A549 (cell line): ENCODE results near the gene ANKRD10. TPM values are rescaled to one million over a fixed set of nuclear protein-coding genes. Genes with fewer than 3 reads are reported as not detected.

Experiments used
- ATAC-seq, 2 experiments: fragments of 200-7000 bp in 1 of 2; fragments of >200 bp in 1 of 2; cut with Nextera tagmentation in 1 of 2; cut with Tn5 transposase in 1 of 2; 3 replicates each; pipeline versions ENCODE4 v1.8.0 to v1.9.1; 2018 to 2020; ENCODE audit warnings: mild to moderate bottlenecking in 1 of 2, moderate library complexity in 1 of 2
- CTCF ChIA-PET: fragments of 300-600 bp; sonication (Branson Sonifier 250); formaldehyde crosslinking; extraction: SDS; loops from one replicate; lab custom pipeline; 2021; ENCODE audit warnings: antibody characterized with exemption, inconsistent platforms; lab: Yijun Ruan, JAX
- POLR2A ChIA-PET: fragments of 350-600 bp; formaldehyde crosslinking; extraction: SDS; loops from one replicate; lab custom pipeline; 2021; ENCODE audit warnings: antibody characterized with exemption, inconsistent platforms; lab: Yijun Ruan, JAX
- DNase-seq, 2 experiments: peaks; one replicate each; pipeline versions ENCODE4 v3.0.0 to v3.0.0-alpha.2; 2011 to 2016; ENCODE audit warnings: low read depth in 1 of 2, low spot score in 1 of 2
- FAIRE-seq: peaks from 2 replicates; lab custom pipeline; 2011; peaks lifted over from hg19 to GRCh38; lab: Jason Lieb, UNC
- H3K27ac ChIP-seq, 2 experiments: fragments of >200 bp; sonication (Bioruptor Twin); formaldehyde crosslinking; 3 replicates each; pipeline ENCODE4 v1.5.1; 2016 to 2017
- H3K4me1 ChIP-seq: fragments of >200 bp; sonication (Bioruptor Twin); formaldehyde crosslinking; 3 replicates; pipeline ENCODE4 v1.6.1; 2016
- H3K4me2 ChIP-seq: fragments of >200 bp; sonication (Bioruptor Twin); formaldehyde crosslinking; 3 replicates; pipeline ENCODE4 v1.6.1; 2016
- H3K4me3 ChIP-seq: fragments of >200 bp; sonication (Bioruptor Twin); formaldehyde crosslinking; 3 replicates; pipeline ENCODE4 v1.5.1; 2016
- H3K9me3 ChIP-seq: fragments of >200 bp; sonication (Bioruptor Twin); formaldehyde crosslinking; 3 replicates; pipeline ENCODE4 v1.6.1; 2016
- BHLHE40 ChIP-seq: IDR thresholded peaks from 2 replicates; pipeline ENCODE4 v1.6.1; 2012; ENCODE audit warnings: low read depth, low read length, inconsistent platforms
- CBX2 ChIP-seq: fragments of 200-600 bp; sonication (generic); IDR thresholded peaks from 2 replicates; pipeline ENCODE4 v1.6.1; 2016; ENCODE audit warnings: low read depth, mild to moderate bottlenecking, borderline replicate concordance
- CBX8 ChIP-seq: fragments of 200-600 bp; sonication (generic); IDR thresholded peaks from 2 replicates; pipeline ENCODE4 v1.6.1; 2016
- CEBPB ChIP-seq, 2 experiments: fragments of >200 bp in 1 of 2; sonication (Bioruptor Twin) in 1 of 2; formaldehyde crosslinking in 1 of 2; IDR thresholded peaks; 2 replicates each; pipeline ENCODE4 v1.6.1; 2012 to 2016
- CHD4 ChIP-seq: fragments of 200-600 bp; sonication (generic); IDR thresholded peaks from 2 replicates; pipeline ENCODE4 v1.6.1; 2016; ENCODE audit warnings: antibody characterized with exemption, mild to moderate bottlenecking, borderline replicate concordance
- CTCF ChIP-seq: fragments of >200 bp; sonication (Bioruptor Twin); formaldehyde crosslinking; IDR thresholded peaks from 3 replicates; pipeline ENCODE4 v1.5.1; 2016
- EP300 ChIP-seq, 2 experiments: fragments of >200 bp; sonication (Bioruptor Twin); formaldehyde crosslinking; IDR thresholded peaks; 2 replicates in 1 of 2; 3 replicates in 1 of 2; pipeline ENCODE4 v1.6.1; 2016 to 2017
- ESRRA ChIP-seq: fragments of 150-350 bp; IDR thresholded peaks from 2 replicates; pipeline ENCODE4 v1.6.1; 2014; ENCODE audit warnings: mild to moderate bottlenecking, low read length, borderline replicate concordance
- GATA3 ChIP-seq: IDR thresholded peaks from 2 replicates; pipeline ENCODE4 v1.6.1; 2012; ENCODE audit warnings: borderline replicate concordance
- HES2 ChIP-seq: fragments of >200 bp; sonication (Bioruptor Twin); formaldehyde crosslinking; IDR thresholded peaks from 2 replicates; pipeline ENCODE4 v1.6.1; 2016
- HEYL ChIP-seq: fragments of 250-450 bp; sonication (Bioruptor Pico); IDR thresholded peaks from 2 replicates; pipeline ENCODE4 v1.8.0; 2021; ENCODE audit warnings: mild to moderate bottlenecking, moderate library complexity
- HOXA7 ChIP-seq: fragments of 250-450 bp; sonication (Bioruptor Pico); IDR thresholded peaks from 2 replicates; pipeline ENCODE4 v1.5.0; 2020; ENCODE audit warnings: mild to moderate bottlenecking, moderate library complexity
- HOXB5 ChIP-seq: fragments of 250-450 bp; sonication (Bioruptor Pico); IDR thresholded peaks from 2 replicates; pipeline ENCODE4 v1.5.0; 2020; ENCODE audit warnings: mild to moderate bottlenecking, moderate library complexity
- JUN ChIP-seq, 2 experiments: fragments of >200 bp; sonication (Bioruptor Twin); formaldehyde crosslinking; IDR thresholded peaks; 2 replicates in 1 of 2; 3 replicates in 1 of 2; pipeline ENCODE4 v1.6.1; 2016 to 2017
- KDM5A ChIP-seq: fragments of 200-600 bp; sonication (generic); IDR thresholded peaks from 2 replicates; pipeline ENCODE4 v1.6.1; 2016; ENCODE audit warnings: antibody characterized with exemption, mild to moderate bottlenecking
- NFE2L2 ChIP-seq: fragments of 150-350 bp; conservative IDR thresholded peaks from 2 replicates; pipeline ENCODE4 v1.6.1; 2014; ENCODE audit warnings: low read length
- PBX3 ChIP-seq: IDR thresholded peaks from 2 replicates; pipeline ENCODE4 v1.6.1; 2012
- RAD21 ChIP-seq, 2 experiments: fragments of >200 bp in 1 of 2; sonication (Bioruptor Twin) in 1 of 2; formaldehyde crosslinking in 1 of 2; IDR thresholded peaks in 1 of 2; conservative IDR thresholded peaks in 1 of 2; 2 replicates in 1 of 2; 3 replicates in 1 of 2; pipeline ENCODE4 v1.6.1; 2012 to 2018; ENCODE audit warnings: inconsistent platforms in 1 of 2
- RARB ChIP-seq: fragments of 250-450 bp; sonication (Bioruptor Pico); IDR thresholded peaks from 2 replicates; pipeline ENCODE4 v1.8.0; 2021; ENCODE audit warnings: mild to moderate bottlenecking, moderate library complexity
- RCOR1 ChIP-seq: fragments of 150-350 bp; IDR thresholded peaks from 2 replicates; pipeline ENCODE4 v1.6.1; 2014; ENCODE audit warnings: antibody characterized with exemption, low read length, low read depth
- RFX5 ChIP-seq: fragments of 450-650 bp; IDR thresholded peaks from 2 replicates; pipeline ENCODE4 v1.7.1; 2014; ENCODE audit warnings: antibody characterized with exemption, mild to moderate bottlenecking, moderate library complexity
- TP53 ChIP-seq: fragments of 250-450 bp; sonication (Bioruptor Pico); IDR thresholded peaks from 2 replicates; pipeline ENCODE4 v1.5.0; 2021; ENCODE audit warnings: mild to moderate bottlenecking, moderate library complexity
- ZNF302 ChIP-seq: fragments of 250-450 bp; sonication (Bioruptor Pico); IDR thresholded peaks from 2 replicates; pipeline ENCODE4 v1.9.0; 2021; ENCODE audit warnings: inconsistent platforms, mild to moderate bottlenecking, moderate library complexity
- ZSCAN20 ChIP-seq: fragments of 250-450 bp; sonication (Bioruptor Pico); IDR thresholded peaks from 2 replicates; pipeline ENCODE4 v1.8.0; 2022; ENCODE audit warnings: mild to moderate bottlenecking, moderate library complexity
- WGBS: methylation state at CpG from one replicate; pipeline ENCODE4 v1.1.6; 2017; ENCODE audit errors: missing lambda C conversion rate; 5-methylcytosine and 5-hydroxymethylcytosine counted together
- polyA plus RNA-seq, 4 experiments: library from polyadenylated mRNA; depleted of rRNA in 3 of 4; stranded (reverse); fragments of >200 nt; fragmentation: RNase III in 1 of 4; extraction: RNeasy Plus Mini Kit Qiagen cat#74134 plus additional on column Dnase treatment in 1 of 4; gene quantifications; 2 replicates in 3 of 4; 3 replicates in 1 of 4; pipeline ENCODE4 v1.2.3, GENCODE V29; 2011 to 2017
- TF ChIP-seq, protein P1 (sequence below): fragments of 450-650 bp; IDR thresholded peaks from 2 replicates; pipeline ENCODE4 v1.6.1; 2014; ENCODE audit warnings: antibody characterized with exemption
- TF ChIP-seq, protein P2 (sequence below): fragments of 200-600 bp; sonication (generic); IDR thresholded peaks from 2 replicates; pipeline ENCODE4 v1.6.1; 2016; ENCODE audit warnings: antibody characterized with exemption, mild to moderate bottlenecking, moderate library complexity

Gene ANKRD10
- polyA plus RNA-seq, 2 of the 4 experiments (the other 2 are of a cell fraction), result 32.1 to 66.0 TPM

DNA sequence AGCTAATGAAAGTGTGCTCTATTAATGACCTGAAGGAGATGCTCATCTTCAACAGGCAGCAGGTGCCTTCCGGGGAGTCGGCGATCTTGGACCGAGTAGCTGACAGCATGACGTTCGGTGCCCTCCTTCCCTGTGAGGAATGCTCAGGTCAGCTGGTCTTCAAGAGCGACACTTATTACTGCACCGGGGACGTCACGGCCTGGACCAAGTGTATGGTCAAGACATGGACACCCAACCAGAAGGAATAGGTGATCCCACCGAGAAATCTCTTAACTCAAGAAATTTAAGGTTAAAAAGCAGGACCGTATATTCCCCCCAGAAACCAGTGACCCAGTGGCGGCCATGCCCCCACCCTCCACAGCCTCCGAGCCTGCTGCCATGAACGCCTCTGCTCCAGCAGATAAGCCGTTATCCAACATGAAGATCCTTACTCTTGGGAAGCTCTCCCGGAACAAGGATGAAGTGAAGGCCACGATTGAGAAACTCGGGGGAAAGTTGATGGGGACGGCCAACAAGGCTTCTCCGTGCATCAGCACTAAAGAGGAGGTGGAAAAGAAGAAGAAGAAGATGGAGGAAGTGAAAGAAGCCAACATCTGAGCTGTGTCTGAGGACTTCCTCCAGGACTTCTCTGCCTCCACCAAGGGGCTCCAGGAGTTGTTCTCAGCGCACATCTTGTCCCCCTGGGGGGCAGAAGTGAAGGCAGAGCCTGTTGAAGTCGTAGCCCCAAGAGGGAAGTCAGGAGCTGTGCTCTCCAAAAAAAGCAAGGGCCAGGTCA lies 22.8 kb upstream of the ANKRD10 start:
- H3K27ac ChIP-seq, result no peak overlapping the region
- ATAC-seq, result no peak
- WGBS, result 75% methylated on average over 23 of the region's 23 CpGs
- ChIA-PET POLR2A (no interaction called here), CTCF (interaction anchor here (0.7 to 1.7 kb wide), 4 partner anchors 7 to 824 kb away, joined by 3 to 5 read pairs (median 5); no protein-coding TSS in a partner anchor)
- no peak for FAIRE-seq
- no peak overlapping the region for H3K4me2 ChIP-seq
- H3K4me3 ChIP-seq, result no peak overlapping the region
- H3K9me3 ChIP-seq, result no peaks in the 10 kb centered on the region
- TF ChIP-seq BHLHE40 (no peak), RFX5 (no peak), CBX8 (no peak), RARB (CRISPR knock-in tag) (no peak), KDM5A (no peak), ESRRA (no peak), CBX2 (no peak), HEYL (no peak), CTCF (no peak), GATA3 (no peak), TP53 (CRISPR knock-in tag) (no peak)
- TF ChIP-seq, protein P1, sequence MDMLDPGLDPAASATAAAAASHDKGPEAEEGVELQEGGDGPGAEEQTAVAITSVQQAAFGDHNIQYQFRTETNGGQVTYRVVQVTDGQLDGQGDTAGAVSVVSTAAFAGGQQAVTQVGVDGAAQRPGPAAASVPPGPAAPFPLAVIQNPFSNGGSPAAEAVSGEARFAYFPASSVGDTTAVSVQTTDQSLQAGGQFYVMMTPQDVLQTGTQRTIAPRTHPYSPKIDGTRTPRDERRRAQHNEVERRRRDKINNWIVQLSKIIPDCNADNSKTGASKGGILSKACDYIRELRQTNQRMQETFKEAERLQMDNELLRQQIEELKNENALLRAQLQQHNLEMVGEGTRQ, result no peak
- TF ChIP-seq, protein P2, sequence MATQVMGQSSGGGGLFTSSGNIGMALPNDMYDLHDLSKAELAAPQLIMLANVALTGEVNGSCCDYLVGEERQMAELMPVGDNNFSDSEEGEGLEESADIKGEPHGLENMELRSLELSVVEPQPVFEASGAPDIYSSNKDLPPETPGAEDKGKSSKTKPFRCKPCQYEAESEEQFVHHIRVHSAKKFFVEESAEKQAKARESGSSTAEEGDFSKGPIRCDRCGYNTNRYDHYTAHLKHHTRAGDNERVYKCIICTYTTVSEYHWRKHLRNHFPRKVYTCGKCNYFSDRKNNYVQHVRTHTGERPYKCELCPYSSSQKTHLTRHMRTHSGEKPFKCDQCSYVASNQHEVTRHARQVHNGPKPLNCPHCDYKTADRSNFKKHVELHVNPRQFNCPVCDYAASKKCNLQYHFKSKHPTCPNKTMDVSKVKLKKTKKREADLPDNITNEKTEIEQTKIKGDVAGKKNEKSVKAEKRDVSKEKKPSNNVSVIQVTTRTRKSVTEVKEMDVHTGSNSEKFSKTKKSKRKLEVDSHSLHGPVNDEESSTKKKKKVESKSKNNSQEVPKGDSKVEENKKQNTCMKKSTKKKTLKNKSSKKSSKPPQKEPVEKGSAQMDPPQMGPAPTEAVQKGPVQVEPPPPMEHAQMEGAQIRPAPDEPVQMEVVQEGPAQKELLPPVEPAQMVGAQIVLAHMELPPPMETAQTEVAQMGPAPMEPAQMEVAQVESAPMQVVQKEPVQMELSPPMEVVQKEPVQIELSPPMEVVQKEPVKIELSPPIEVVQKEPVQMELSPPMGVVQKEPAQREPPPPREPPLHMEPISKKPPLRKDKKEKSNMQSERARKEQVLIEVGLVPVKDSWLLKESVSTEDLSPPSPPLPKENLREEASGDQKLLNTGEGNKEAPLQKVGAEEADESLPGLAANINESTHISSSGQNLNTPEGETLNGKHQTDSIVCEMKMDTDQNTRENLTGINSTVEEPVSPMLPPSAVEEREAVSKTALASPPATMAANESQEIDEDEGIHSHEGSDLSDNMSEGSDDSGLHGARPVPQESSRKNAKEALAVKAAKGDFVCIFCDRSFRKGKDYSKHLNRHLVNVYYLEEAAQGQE, result no peak
- no peak for DNase-seq
- no peaks in the 10 kb centered on the region for H3K4me1 ChIP-seq

- TF ChIP-seq EP300 (IDR thresholded peaks at IDR 0.05) (no peak), CBX2 (no peak), HES2 (no peak), JUN (IDR thresholded peaks at IDR 0.05) (no peak), RCOR1 (no peak), RAD21 (conservative IDR thresholded peaks at IDR 0.05 in 1 of 2, IDR thresholded peaks at IDR 0.05 in 1 of 2) (no peak), CBX8 (no peak), CHD4 (no peak), HOXB5 (CRISPR knock-in tag) (no peak), ZSCAN20 (CRISPR knock-in tag) (no peak), ESRRA (no peak), HOXA7 (CRISPR knock-in tag) (no peak), NFE2L2 (no peak), PBX3 (no peak), KDM5A (no peak), ZNF302 (no peak), GATA3 (no peak), CEBPB (IDR thresholded peaks at IDR 0.05) (no peak)
- TF ChIP-seq, protein P1, result no peak
- ChIA-PET POLR2A (no interaction called here), CTCF (interaction anchor here (1.6 to 1.7 kb wide), 2 partner anchors 8 to 21 kb away, joined by 3 to 5 read pairs; no protein-coding TSS in a partner anchor)
- H3K4me2 ChIP-seq, result no peak overlapping the region
- no peak for ATAC-seq
- no peaks in the 10 kb centered on the region for H3K9me3 ChIP-seq
- no peaks in the 10 kb centered on the region for H3K4me1 ChIP-seq
- no peak overlapping the region for H3K4me3 ChIP-seq
- 94% methylated on average over 23 of the region's 23 CpGs for WGBS
- no peak for FAIRE-seq
- no peak for DNase-seq
- H3K27ac ChIP-seq, result no peak overlapping the region
Observed at GRCh38 chr13:110936519-110936918, 21.6 kb upstream of the ANKRD10 start.
